Panc1 (cell line): Measurements from ENCODE around the gene TARBP1.

ENCODE experiments used
- CTCF ChIP-seq: fragments of 450-650 bp; IDR thresholded peaks from 2 replicates; pipeline ENCODE4 v1.5.1; 2017; ENCODE audit warnings: mild to moderate bottlenecking
- POLR2AphosphoS5 ChIP-seq: IDR thresholded peaks from 2 replicates; pipeline ENCODE4 v1.6.1; 2012; ENCODE audit warnings: mild to moderate bottlenecking, low read depth, low read length, moderate library complexity
- REST ChIP-seq, 2 experiments: IDR thresholded peaks; 2 replicates each; pipeline ENCODE4 v1.6.1; 2011 to 2012; ENCODE audit warnings: low read depth in 2 of 2, control low read depth in 1 of 2, low read length in 1 of 2, mild to moderate bottlenecking in 1 of 2, moderate library complexity in 1 of 2; ENCODE audit not compliant: insufficient read depth in 1 of 2

GRCh38 chr1:234478152-234478480 lies 863 bp downstream of the TARBP1 start:
- TF ChIP-seq CTCF (no peak), POLR2AphosphoS5 (no peak), REST (IDR thresholded peaks at IDR 0.05; ENCODE audit: insufficient read depth in 1 of 2, low read depth in 2 of 2, low read length in 1 of 2) (no peak)
